ENCODE results near the gene RNF214.

RNF214 gene

GRCh38 chr11:117327567-117328374, 95.3 kb downstream of the RNF214 start, which contains the start of gene CEP164:
Gene CEP164, plus strand, starts transcription at chr11:117327854. Its CDS starts 10,733 bp downstream, at chr11:117338587.
- TF ChIP-seq CTCF (IDR thresholded peaks at IDR 0.05) = no peak

- TF ChIP-seq CTCF (IDR thresholded peaks at IDR 0.05) = no peak
These were observed 96.0 kb downstream of the RNF214 start for GRCh38 chr11:117328375-117329010.

- TF ChIP-seq CTCF (IDR thresholded peaks at IDR 0.05) = no peak
These were observed 100.4 kb downstream of the RNF214 start for GRCh38 chr11:117332843-117333242.

GRCh38 chr11:117333917-117334316, 101.4 kb downstream of the RNF214 start:
- no peak for TF ChIP-seq CTCF (IDR thresholded peaks at IDR 0.05)

GRCh38 chr11:117334896-117335295, 102.4 kb downstream of the RNF214 start:
- TF ChIP-seq CTCF (IDR thresholded peaks at IDR 0.05) = no peak

GRCh38 chr11:117335399-117335798, 102.9 kb downstream of the RNF214 start:
- TF ChIP-seq CTCF (IDR thresholded peaks at IDR 0.05) = no peak
